ENCODE data around the gene ADAMTS8. TPM values are rescaled to one million over a fixed set of nuclear protein-coding genes. Genes with fewer than 3 reads are reported as not detected.

ADAMTS8 gene
- total RNA-seq, 2 donors from 2014 or later = 1.00 to 4.0 TPM

DNA sequence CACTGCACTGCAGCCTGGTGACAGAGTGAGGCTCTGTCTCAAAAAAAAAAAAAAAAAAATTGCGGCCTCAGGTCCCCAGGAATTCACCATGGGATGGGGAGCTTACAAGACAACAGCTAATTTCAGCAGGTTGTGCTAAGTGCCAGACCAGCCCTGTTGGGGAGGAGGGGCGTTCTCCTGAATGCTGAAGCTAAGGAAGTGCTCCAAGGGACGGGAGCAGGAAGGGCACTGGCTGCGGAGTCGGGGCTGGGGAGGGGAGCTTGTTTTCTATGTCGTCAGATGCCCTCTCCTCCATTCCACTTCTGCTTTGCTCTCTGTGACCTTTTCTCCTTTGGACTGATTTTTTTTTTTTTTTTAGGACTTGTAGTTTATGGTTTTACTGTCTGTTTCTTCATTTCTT lies 24.5 kb upstream of the ADAMTS8 start:
- H3K4me1 Mint-ChIP-seq = peaks cover 5% of the 10 kb centered on the region
- Histone ChIP-seq H3K9me3 (ENCODE audit: control insufficient read depth, low read length) (no peaks in the 10 kb centered on the region), H3K4me1 (ENCODE audit: control insufficient read depth, insufficient read depth, low read length) (no peaks in the 10 kb centered on the region), H3K9ac (ENCODE audit: extremely low read depth, low read length, poor library complexity, severe bottlenecking) (no peak overlapping the region), H3K4me3 (ENCODE audit: low read length) (no peak overlapping the region), H3K36me3 (ENCODE audit: control insufficient read depth, insufficient read depth, low read length) (no peaks in the 10 kb centered on the region), H3K27ac (ENCODE audit: low read depth, low read length) (no peak overlapping the region), H3K27me3 (ENCODE audit: control insufficient read depth, insufficient read depth, low read length, poor library complexity, severe bottlenecking) (peaks cover 36% of the 10 kb centered on the region)
- TF ChIP-seq CTCF (conservative IDR thresholded peaks at IDR 0.05) = no peak
- no peak overlapping the region for H3K27ac Mint-ChIP-seq
- H3K9me3 Mint-ChIP-seq = peaks cover 1% of the 10 kb centered on the region
- H3K4me3 Mint-ChIP-seq = no peak overlapping the region
- 80 to 82% methylated on average over 3 of the region's 6 CpGs for WGBS, 2 experiments (ENCODE audit: insufficient coverage in 1 of 2, insufficient read length in 1 of 2)
- peak; percentile 71 for DNase-seq
- no peaks in the 10 kb centered on the region for H3K36me3 Mint-ChIP-seq (ENCODE audit: low read depth)
- H3K27me3 Mint-ChIP-seq (ENCODE audit: insufficient read depth) = peaks cover 61% of the 10 kb centered on the region

GRCh38 chr11:130452176-130452575 lies 23.8 kb upstream of the ADAMTS8 start:
- TF ChIP-seq CTCF (conservative IDR thresholded peaks at IDR 0.05) = no peak
- Histone ChIP-seq H3K27ac (ENCODE audit: low read depth, low read length) (no peak overlapping the region), H3K9ac (ENCODE audit: extremely low read depth, low read length, poor library complexity, severe bottlenecking) (no peak overlapping the region), H3K4me1 (ENCODE audit: control insufficient read depth, insufficient read depth, low read length) (no peaks in the 10 kb centered on the region), H3K27me3 (ENCODE audit: control insufficient read depth, insufficient read depth, low read length, poor library complexity, severe bottlenecking) (peaks cover 36% of the 10 kb centered on the region), H3K36me3 (ENCODE audit: control insufficient read depth, insufficient read depth, low read length) (no peaks in the 10 kb centered on the region), H3K4me3 (ENCODE audit: low read length) (no peak overlapping the region), H3K9me3 (ENCODE audit: control insufficient read depth, low read length) (no peaks in the 10 kb centered on the region)
- H3K36me3 Mint-ChIP-seq (ENCODE audit: low read depth) = no peaks in the 10 kb centered on the region
- H3K9me3 Mint-ChIP-seq = peaks cover 1% of the 10 kb centered on the region
- peaks cover 65% of the 10 kb centered on the region for H3K27me3 Mint-ChIP-seq (ENCODE audit: insufficient read depth)
- no peak overlapping the region for H3K4me3 Mint-ChIP-seq
- no peak overlapping the region for H3K27ac Mint-ChIP-seq
- no peak for DNase-seq
- H3K4me1 Mint-ChIP-seq = peaks cover 5% of the 10 kb centered on the region
- 87 to 96% methylated on average over 5 to 9 of the region's 9 CpGs for WGBS, 2 experiments (ENCODE audit: insufficient coverage in 1 of 2, insufficient read length in 1 of 2)

DNA sequence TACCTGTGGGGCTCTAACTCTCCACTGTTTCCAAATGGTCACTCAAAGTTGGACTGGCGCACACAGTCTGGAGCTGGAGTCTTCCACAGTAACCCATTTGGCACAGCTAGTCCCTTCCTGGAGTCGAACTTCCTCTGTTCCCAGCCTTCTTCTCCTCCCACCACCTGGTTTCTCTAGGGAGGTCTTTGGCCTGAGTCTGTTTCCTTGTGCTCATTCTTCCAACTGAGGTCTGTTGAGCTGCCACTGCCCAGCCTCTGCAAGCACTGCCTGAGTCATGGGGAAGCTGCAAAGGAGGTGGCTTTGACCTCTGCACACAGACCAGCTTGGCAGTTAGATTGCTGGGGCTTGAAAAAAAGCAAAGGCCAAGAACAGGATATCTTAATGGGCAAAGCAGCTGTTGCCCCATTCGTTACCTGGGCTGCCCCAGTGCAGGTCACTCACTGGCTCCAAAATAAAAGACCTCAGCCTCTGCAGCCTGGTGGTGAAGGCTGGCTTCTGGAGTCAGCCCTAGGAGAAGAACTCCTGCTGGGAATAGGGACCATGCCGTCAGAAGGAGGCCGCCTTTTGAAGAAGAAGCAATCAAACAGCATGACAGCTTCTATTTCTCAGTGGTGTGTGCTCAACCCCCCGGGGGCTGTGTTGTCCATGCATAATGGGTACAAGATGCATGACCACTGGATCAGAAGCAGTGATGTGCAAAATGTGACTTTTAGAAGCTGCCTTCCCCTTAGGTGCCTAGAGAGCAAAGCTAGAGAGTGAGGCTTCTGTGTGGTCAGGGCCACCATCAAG lies 23.0 kb upstream of the ADAMTS8 start:
- H3K4me1 Mint-ChIP-seq = peaks cover 5% of the 10 kb centered on the region
- H3K4me3 Mint-ChIP-seq = no peak overlapping the region
- no peak overlapping the region for H3K27ac Mint-ChIP-seq
- Histone ChIP-seq H3K36me3 (ENCODE audit: control insufficient read depth, insufficient read depth, low read length) (no peaks in the 10 kb centered on the region), H3K4me3 (ENCODE audit: low read length) (no peak overlapping the region), H3K9ac (ENCODE audit: extremely low read depth, low read length, poor library complexity, severe bottlenecking) (no peak overlapping the region), H3K27ac (ENCODE audit: low read depth, low read length) (no peak overlapping the region), H3K9me3 (ENCODE audit: control insufficient read depth, low read length) (no peaks in the 10 kb centered on the region), H3K27me3 (ENCODE audit: control insufficient read depth, insufficient read depth, low read length, poor library complexity, severe bottlenecking) (peaks cover 41% of the 10 kb centered on the region), H3K4me1 (ENCODE audit: control insufficient read depth, insufficient read depth, low read length) (no peaks in the 10 kb centered on the region)
- H3K36me3 Mint-ChIP-seq (ENCODE audit: low read depth) = no peaks in the 10 kb centered on the region
- TF ChIP-seq CTCF (conservative IDR thresholded peaks at IDR 0.05) = no peak
- peaks cover 1% of the 10 kb centered on the region for H3K9me3 Mint-ChIP-seq
- 81 to 88% methylated on average over 5 to 6 of the region's 6 CpGs for WGBS, 2 experiments (ENCODE audit: insufficient coverage in 1 of 2, insufficient read length in 1 of 2)
- no peak for DNase-seq
- H3K27me3 Mint-ChIP-seq (ENCODE audit: insufficient read depth) = peaks cover 72% of the 10 kb centered on the region
